Osteoblast (primary cell): ENCODE measurements around the gene HSPA1A. TPM values are rescaled to one million over a fixed set of nuclear protein-coding genes. Genes with fewer than 3 reads are reported as not detected.

Experiments used
- DNase-seq: peaks from one replicate; pipeline ENCODE4 v3.0.0; 2011; ENCODE audit warnings: low spot score, mixed read lengths; ENCODE audit not compliant: insufficient read length; ENCODE audit errors: missing footprints
- H2AFZ ChIP-seq: 2 replicates; pipeline ENCODE4 v1.6.0; 2011; ENCODE audit warnings: mild to moderate bottlenecking, low read length
- H3K27ac ChIP-seq: 2 replicates; pipeline ENCODE4 v1.5.1; 2011; ENCODE audit warnings: mild to moderate bottlenecking, low read depth, low read length, moderate library complexity
- H3K27me3 ChIP-seq: 2 replicates; pipeline ENCODE4 v1.6.0; 2012; ENCODE audit warnings: mild to moderate bottlenecking, control low read depth, inconsistent platforms, low read length, moderate library complexity; ENCODE audit not compliant: insufficient read depth
- H3K36me3 ChIP-seq: 2 replicates; pipeline ENCODE4 v1.5.1; 2011; ENCODE audit warnings: mild to moderate bottlenecking, low read length, control low read depth, moderate library complexity; ENCODE audit not compliant: insufficient read depth
- H3K4me1 ChIP-seq: 2 replicates; pipeline ENCODE4 v1.5.1; 2011; ENCODE audit warnings: mild to moderate bottlenecking, low read length, control low read depth, moderate library complexity; ENCODE audit not compliant: insufficient read depth
- H3K4me2 ChIP-seq: 2 replicates; pipeline ENCODE4 v1.6.0; 2011; ENCODE audit warnings: mild to moderate bottlenecking, low read length; ENCODE audit not compliant: insufficient read depth
- H3K4me3 ChIP-seq: fragments of 200-600 bp; sonication (generic); 3 replicates; pipeline ENCODE4 v1.5.1; 2012; ENCODE audit warnings: mild to moderate bottlenecking, low read length, inconsistent platforms; ENCODE audit not compliant: insufficient read depth
- H3K79me2 ChIP-seq: 2 replicates; pipeline ENCODE4 v1.6.0; 2012; ENCODE audit warnings: mild to moderate bottlenecking, low read length, control low read depth, inconsistent platforms; ENCODE audit not compliant: insufficient read depth
- H3K9me3 ChIP-seq: 2 replicates; pipeline ENCODE4 v1.5.1; 2011; ENCODE audit warnings: low read depth, low read length, control low read depth
- H4K20me1 ChIP-seq: 2 replicates; pipeline ENCODE4 v1.6.0; 2012; ENCODE audit warnings: mild to moderate bottlenecking, low read length, control low read depth; ENCODE audit not compliant: insufficient read depth
- total RNA-seq: library from RNA; depleted of rRNA; stranded (reverse); fragments of >200 nt; gene quantifications from 2 replicates; pipeline ENCODE4 v1.2.3, GENCODE V29; 2012
- TF ChIP-seq, protein P1 (sequence below): IDR thresholded peaks from 2 replicates; pipeline ENCODE4 v1.5.1; 2011; ENCODE audit warnings: mild to moderate bottlenecking, low read depth, low read length, moderate library complexity; ENCODE audit errors: extremely low read depth

The HSPA1A gene
- total RNA-seq, 1 donor = 36.9 TPM

DNA sequence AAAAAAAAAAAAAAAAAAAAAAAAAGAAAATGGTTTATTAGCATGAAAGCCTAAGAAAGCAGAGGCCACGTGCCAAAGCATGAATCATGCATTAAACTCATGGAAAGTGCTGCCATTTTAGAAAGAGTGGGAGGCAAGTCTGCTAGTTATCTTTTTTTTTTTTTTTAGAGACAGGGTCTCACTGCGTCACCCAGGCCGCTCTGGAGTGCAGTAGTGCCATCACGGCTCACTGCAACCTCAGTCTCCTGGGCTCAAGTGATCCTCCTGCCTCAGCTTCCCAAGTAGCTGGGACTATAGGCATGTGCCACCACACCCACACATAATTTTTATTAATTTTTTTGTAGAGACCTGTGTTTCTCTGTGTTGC is 43.4 kb upstream of the HSPA1A start:
- no peaks in the 10 kb centered on the region for H4K20me1 ChIP-seq
- no peak overlapping the region for H2AFZ ChIP-seq
- TF ChIP-seq, protein P1, sequence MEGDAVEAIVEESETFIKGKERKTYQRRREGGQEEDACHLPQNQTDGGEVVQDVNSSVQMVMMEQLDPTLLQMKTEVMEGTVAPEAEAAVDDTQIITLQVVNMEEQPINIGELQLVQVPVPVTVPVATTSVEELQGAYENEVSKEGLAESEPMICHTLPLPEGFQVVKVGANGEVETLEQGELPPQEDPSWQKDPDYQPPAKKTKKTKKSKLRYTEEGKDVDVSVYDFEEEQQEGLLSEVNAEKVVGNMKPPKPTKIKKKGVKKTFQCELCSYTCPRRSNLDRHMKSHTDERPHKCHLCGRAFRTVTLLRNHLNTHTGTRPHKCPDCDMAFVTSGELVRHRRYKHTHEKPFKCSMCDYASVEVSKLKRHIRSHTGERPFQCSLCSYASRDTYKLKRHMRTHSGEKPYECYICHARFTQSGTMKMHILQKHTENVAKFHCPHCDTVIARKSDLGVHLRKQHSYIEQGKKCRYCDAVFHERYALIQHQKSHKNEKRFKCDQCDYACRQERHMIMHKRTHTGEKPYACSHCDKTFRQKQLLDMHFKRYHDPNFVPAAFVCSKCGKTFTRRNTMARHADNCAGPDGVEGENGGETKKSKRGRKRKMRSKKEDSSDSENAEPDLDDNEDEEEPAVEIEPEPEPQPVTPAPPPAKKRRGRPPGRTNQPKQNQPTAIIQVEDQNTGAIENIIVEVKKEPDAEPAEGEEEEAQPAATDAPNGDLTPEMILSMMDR = no peak
- H3K36me3 ChIP-seq = no peaks in the 10 kb centered on the region
- H3K27me3 ChIP-seq = no peaks in the 10 kb centered on the region
- H3K4me3 ChIP-seq = no peak overlapping the region
- H3K9me3 ChIP-seq = no peaks in the 10 kb centered on the region
- H3K4me1 ChIP-seq = peaks cover 4% of the 10 kb centered on the region
- no peak overlapping the region for H3K27ac ChIP-seq
- H3K4me2 ChIP-seq = no peak overlapping the region
- peak; percentile 65 for DNase-seq
- no peaks in the 10 kb centered on the region for H3K79me2 ChIP-seq

- Histone ChIP-seq H3K36me3 (peaks cover 14% of the 10 kb centered on the region), H2AFZ (no peak overlapping the region), H3K4me2 (no peak overlapping the region), H3K27ac (no peak overlapping the region), H3K79me2 (no peaks in the 10 kb centered on the region), H3K9me3 (no peaks in the 10 kb centered on the region), H3K27me3 (no peaks in the 10 kb centered on the region), H3K4me3 (no peak overlapping the region), H4K20me1 (no peaks in the 10 kb centered on the region), H3K4me1 (peaks cover 12% of the 10 kb centered on the region)
- TF ChIP-seq, protein P1 = no peak
- DNase-seq = peak; percentile 74
Measured at GRCh38 chr6:31775184-31775583, 40.2 kb upstream of the HSPA1A start.

DNA sequence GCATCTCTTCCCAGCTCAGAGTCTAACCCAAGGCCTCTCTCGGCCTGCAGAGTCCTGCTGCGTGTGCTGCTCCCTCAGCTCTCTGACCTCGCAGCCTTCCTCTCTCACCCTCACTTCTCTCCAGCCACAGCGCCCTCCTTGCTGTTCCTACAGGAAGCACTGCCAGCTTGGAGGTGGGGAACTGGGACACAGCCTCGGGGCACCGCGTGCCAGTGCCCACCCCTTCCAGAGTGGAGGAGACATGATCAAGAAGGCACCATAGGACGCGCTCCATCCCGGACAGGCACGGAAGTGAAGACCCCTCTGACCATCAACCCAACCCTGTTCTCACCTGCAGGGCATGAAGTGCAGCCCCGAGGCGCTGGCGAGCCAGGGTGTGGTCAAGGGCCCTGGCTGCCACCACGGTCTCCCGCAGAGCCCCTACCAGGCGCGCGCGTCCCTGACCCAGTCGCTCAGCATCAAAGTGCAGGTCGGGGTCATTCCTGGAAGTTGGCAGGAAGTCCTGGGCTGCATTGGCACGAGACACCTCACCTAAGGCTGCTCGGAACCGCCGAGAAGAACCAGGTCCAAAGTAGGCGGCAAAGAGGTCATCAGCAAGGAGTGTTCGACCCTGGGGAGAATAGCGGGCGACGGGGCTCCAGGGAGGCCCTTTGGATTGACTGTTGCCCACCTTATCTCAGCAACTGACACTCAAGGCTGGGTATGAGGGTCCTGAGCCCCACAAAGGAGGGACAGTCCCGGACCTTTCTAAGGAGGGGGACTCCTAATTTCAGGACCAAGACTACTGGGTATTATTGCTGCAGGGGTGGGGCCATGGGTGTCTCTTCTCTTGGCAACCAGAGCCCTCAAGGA is 39.5 kb upstream of the HSPA1A start:
- TF ChIP-seq, protein P1 = no peak
- no peaks in the 10 kb centered on the region for H4K20me1 ChIP-seq
- peak; percentile 64 for DNase-seq
- no peaks in the 10 kb centered on the region for H3K27me3 ChIP-seq
- H3K4me1 ChIP-seq = peaks cover 12% of the 10 kb centered on the region
- H3K9me3 ChIP-seq = no peaks in the 10 kb centered on the region
- no peak overlapping the region for H2AFZ ChIP-seq
- no peak overlapping the region for H3K4me3 ChIP-seq
- H3K36me3 ChIP-seq = peaks cover 17% of the 10 kb centered on the region
- no peaks in the 10 kb centered on the region for H3K79me2 ChIP-seq
- H3K4me2 ChIP-seq = no peak overlapping the region
- no peak overlapping the region for H3K27ac ChIP-seq

GRCh38 chr6:31776485-31776988 is 38.8 kb upstream of the HSPA1A start:
- no peak overlapping the region for H2AFZ ChIP-seq
- TF ChIP-seq, protein P1 = no peak
- H3K27me3 ChIP-seq = no peaks in the 10 kb centered on the region
- no peaks in the 10 kb centered on the region for H3K79me2 ChIP-seq
- peak; percentile 65 for DNase-seq
- H3K4me2 ChIP-seq = peak overlapping the region; percentile 66
- H4K20me1 ChIP-seq = no peaks in the 10 kb centered on the region
- peak overlapping the region; percentile 54 for H3K4me3 ChIP-seq
- H3K9me3 ChIP-seq = no peaks in the 10 kb centered on the region
- peaks cover 23% of the 10 kb centered on the region for H3K36me3 ChIP-seq
- H3K27ac ChIP-seq = no peak overlapping the region
- peaks cover 12% of the 10 kb centered on the region for H3K4me1 ChIP-seq
